HS-27A (cell line): Measurements from ENCODE around the gene THRSP.

ENCODE experiments used
- DNase-seq: peaks from one replicate; pipeline ENCODE4 v3.0.0-alpha.2; 2012; ENCODE audit warnings: low read depth, missing footprints

The THRSP gene

DNA sequence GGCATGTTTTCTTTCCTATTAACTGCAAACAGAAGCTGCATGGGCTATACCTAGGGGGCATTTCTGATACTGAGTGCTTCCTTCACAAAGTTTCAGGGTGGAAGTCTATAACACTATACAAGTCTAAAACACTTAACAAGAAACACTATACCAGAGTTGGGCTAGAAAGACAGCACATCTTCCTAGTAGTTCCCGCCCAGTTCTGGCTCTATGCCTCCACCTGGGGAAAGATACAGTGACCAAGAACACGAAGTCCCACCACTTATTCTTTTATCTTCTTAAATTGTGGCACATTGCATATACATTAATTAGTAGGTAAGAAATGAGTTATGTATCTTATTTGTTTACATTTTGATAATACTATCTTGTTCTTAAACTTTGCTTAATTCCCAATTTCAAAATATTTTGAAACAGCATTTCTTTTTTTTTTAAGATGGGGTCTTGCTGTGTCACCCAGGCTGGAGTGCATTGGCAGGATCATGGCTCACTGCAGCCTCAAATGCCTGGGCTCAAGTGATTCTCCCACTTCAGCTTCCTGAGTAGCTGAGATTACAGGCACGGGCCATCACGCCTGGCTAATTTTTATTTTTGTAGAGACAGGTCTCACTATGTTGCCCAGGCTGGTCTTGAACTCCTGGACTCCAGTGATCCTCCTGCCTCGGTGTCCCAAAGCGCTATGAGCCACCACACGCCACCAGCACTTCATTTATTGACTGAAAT is 34.2 kb downstream of the THRSP start:
- DNase-seq, result no peak

- DNase-seq, result no peak
Observed at GRCh38 chr11:78099666-78100065, 36.0 kb downstream of the THRSP start.

- DNase-seq, result no peak
Observed at GRCh38 chr11:78100261-78100660, 36.6 kb downstream of the THRSP start.

DNA sequence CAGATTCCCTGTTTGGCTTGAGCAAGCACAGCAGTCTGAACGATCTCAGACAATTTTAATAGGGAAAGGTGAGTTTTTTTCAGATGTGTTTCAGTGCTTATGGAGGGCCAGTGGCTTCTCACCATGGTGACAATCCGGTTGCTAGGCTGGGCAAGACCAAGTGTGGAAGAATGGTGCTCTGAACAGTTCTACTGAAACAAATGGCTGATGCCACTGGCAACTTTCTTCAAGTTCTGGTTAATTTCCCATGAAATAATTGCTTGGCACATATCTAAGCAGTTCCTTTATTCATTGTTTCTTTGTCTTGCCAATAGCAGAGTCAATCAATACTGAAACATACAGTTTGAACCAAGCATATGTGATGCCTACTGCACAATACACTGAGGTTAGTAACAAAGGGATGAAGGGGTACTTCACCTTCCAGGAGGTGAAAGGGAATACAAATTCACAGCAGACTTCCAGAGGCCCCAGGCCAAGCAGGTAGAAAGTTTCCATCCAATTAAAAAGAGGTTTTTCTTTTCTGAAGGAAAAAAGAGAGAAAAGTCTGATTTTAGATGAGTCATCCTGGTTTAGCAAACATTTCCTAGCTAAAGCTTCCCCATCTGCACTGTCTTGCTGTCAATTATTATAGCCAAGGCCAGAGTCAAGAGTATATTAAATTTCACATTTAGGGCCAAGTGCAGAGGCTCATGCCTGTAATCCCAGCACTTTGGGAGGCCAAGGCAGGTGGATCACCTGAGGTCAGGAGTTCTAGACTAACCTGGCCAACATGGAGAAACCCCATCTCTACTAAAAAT is 37.2 kb downstream of the THRSP start:
- DNase-seq, result no peak

- DNase-seq, result no peak
Observed at GRCh38 chr11:78109081-78110015, 45.7 kb downstream of the THRSP start.

- no peak for DNase-seq
Observed at GRCh38 chr11:78110351-78110750, 46.7 kb downstream of the THRSP start.

GRCh38 chr11:78110830-78111229 is 47.2 kb downstream of the THRSP start:
- DNase-seq, result no peak

DNA sequence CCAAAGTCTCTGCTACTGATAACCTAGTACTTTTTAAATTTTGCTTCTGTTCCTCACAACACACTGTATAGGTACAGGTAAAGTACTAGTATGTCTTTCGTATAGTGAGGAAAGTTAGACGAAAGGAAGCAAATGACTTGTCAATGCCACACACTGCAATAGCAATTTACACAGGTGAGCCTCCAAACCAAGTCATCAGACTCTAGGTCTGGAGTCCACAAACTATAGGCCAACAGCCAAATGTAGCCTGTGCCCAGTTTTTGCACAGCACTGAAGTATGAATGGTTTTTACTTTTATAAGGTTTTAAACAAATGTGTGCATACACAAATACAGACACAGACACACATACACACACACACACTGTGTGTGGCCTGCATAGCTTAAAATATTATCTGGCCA is 47.6 kb downstream of the THRSP start:
- DNase-seq, result no peak

GRCh38 chr11:78112582-78113275 is 49.1 kb downstream of the THRSP start:
- no peak for DNase-seq
